Measurements from ENCODE around the gene SDR42E2. TPM values are rescaled to one million over a fixed set of nuclear protein-coding genes. Genes with fewer than 3 reads are reported as not detected.
"Not testable (repeated sequence)": the region's sequence is repeated elsewhere in the genome, so short reads cannot be mapped to it uniquely, and the experiment has no call there.

SDR42E2 gene
- total and polyA plus RNA-seq, 2 of the 4 experiments (the other 2 are of a cell fraction), result not detected

GRCh38 chr16:22171953-22172352 is 9.6 kb downstream of the SDR42E2 start:
- Histone ChIP-seq H2AK5ac (ENCODE audit: low read depth, low read length) (no peak overlapping the region), H2BK5ac (ENCODE audit: low read depth, low read length, poor library complexity, severe bottlenecking) (no peak overlapping the region), H3K4me2 (ENCODE audit: low read depth, low read length) (no peak overlapping the region), H3K9ac (ENCODE audit: low read depth, low read length) (no peak overlapping the region), H3K9me1 (ENCODE audit: insufficient read depth, low read length) (no peaks in the 10 kb centered on the region), H2BK15ac (ENCODE audit: low read depth, low read length) (no peak overlapping the region), H2AFZ (replicated peaks; ENCODE audit: low read length, poor library complexity) (no peak overlapping the region), H3K36me3 (ENCODE audit: control insufficient read depth, insufficient read depth, low read length) (no peaks in the 10 kb centered on the region), H3K79me1 (ENCODE audit: low read depth in 1 of 2, low read length in 2 of 2) (no peaks in the 10 kb centered on the region), H3K9me3 (ENCODE audit: control insufficient read depth, insufficient read depth, low read length) (no peaks in the 10 kb centered on the region), H4K91ac (ENCODE audit: insufficient read depth, low read depth, low read length) (no peak overlapping the region), H3K4ac (ENCODE audit: low read depth, low read length) (no peak overlapping the region), H4K20me1 (ENCODE audit: insufficient read depth, low read length) (no peaks in the 10 kb centered on the region), H3K14ac (replicated peaks; ENCODE audit: low read depth, low read length) (no peak overlapping the region), H3K56ac (ENCODE audit: extremely low read depth, insufficient read depth, low read length) (no peak overlapping the region), H3K23ac (ENCODE audit: low read depth, low read length) (no peak overlapping the region), H2BK120ac (ENCODE audit: low read depth, low read length) (no peak overlapping the region), H2BK20ac (ENCODE audit: low read depth, low read length) (no peak overlapping the region), H4K8ac (ENCODE audit: low read depth in 2 of 2, low read length in 2 of 2) (no peak overlapping the region), H3K4me1 (ENCODE audit: control insufficient read depth, insufficient read depth, low read length) (no peaks in the 10 kb centered on the region), H3K18ac (ENCODE audit: low read depth, low read length) (no peak overlapping the region), H3K27ac (ENCODE audit: insufficient read depth, low read length) (no peak overlapping the region), H4K5ac (ENCODE audit: low read depth, low read length) (no peak overlapping the region), H2AK9ac (replicated peaks; ENCODE audit: low read depth, low read length, poor library complexity) (no peak overlapping the region), H3K27me3 (ENCODE audit: control insufficient read depth, insufficient read depth, low read length) (peaks cover 9% of the 10 kb centered on the region; the same call in 1 of the 2 replicates), H3K4me3 (ENCODE audit: insufficient read depth, low read depth, low read length) (no peak overlapping the region)
- TF ChIP-seq CEBPB (IDR thresholded peaks at IDR 0.05; ENCODE audit: low read depth, low read length) (no peak), CTCF (conservative IDR thresholded peaks at IDR 0.05; ENCODE audit: low read depth, low read length) (no peak), CHD1 (IDR thresholded peaks at IDR 0.05; ENCODE audit: low read depth, low read length) (no peak), RAD21 (IDR thresholded peaks at IDR 0.05; ENCODE audit: low read length) (no peak), RCOR1 (IDR thresholded peaks at IDR 0.05; ENCODE audit: insufficient replicate concordance, low read length) (no peak)
- in situ Hi-C loops (cut with MboI; ENCODE audit: low sequenced_read_pairs), result no loop called here
- CTCF ChIA-PET, result interaction anchor here (1.4 kb wide), 1 partner anchor 16 kb away, joined by 3 read pairs; no protein-coding TSS in a partner anchor
- POLR2A ChIA-PET (ENCODE audit: unreplicated experiment), result no interaction called here
- 93% methylated on average over 3 of the region's 6 CpGs; no CpG with 5 or more reads in 1 of the 2 experiments for WGBS, 2 experiments (ENCODE audit: extremely low coverage in 2 of 2, insufficient read length in 1 of 2)
- intact Hi-C loops (cut with micrococcal nuclease), result no loop called here
- DNase-seq (no peak), ATAC-seq (ENCODE audit: low read depth) (no peak)
- no TSS peak for BruUV-seq (replicated peaks)
- dilution Hi-C loops (cut with HindIII; ENCODE audit: low sequenced_read_pairs, unreplicated experiment), result no loop called here

GRCh38 chr16:22172642-22173041 is 10.3 kb downstream of the SDR42E2 start:
- CTCF ChIA-PET, result interaction anchor here (1.4 kb wide), 1 partner anchor 16 kb away, joined by 3 read pairs; no protein-coding TSS in a partner anchor
- dilution Hi-C loops (cut with HindIII; ENCODE audit: low sequenced_read_pairs, unreplicated experiment), result not testable (repeated sequence)

More at GRCh38 chr16:22172642-22173041, 10.3 kb downstream of the SDR42E2 start:
- H2AFZ ChIP-seq (replicated peaks; ENCODE audit: low read length, poor library complexity); H3K36me3 ChIP-seq (ENCODE audit: control insufficient read depth, insufficient read depth, low read length); H4K91ac ChIP-seq (ENCODE audit: insufficient read depth, low read depth, low read length); H3K14ac ChIP-seq (replicated peaks; ENCODE audit: low read depth, low read length); H2AK9ac ChIP-seq (replicated peaks; ENCODE audit: low read depth, low read length, poor library complexity); H3K27ac ChIP-seq (ENCODE audit: insufficient read depth, low read length); H3K4me1 ChIP-seq (ENCODE audit: control insufficient read depth, insufficient read depth, low read length); H3K9me3 ChIP-seq (ENCODE audit: control insufficient read depth, insufficient read depth, low read length); in situ Hi-C loops (cut with MboI; ENCODE audit: low sequenced_read_pairs); DNase-seq; H3K4me3 ChIP-seq (ENCODE audit: insufficient read depth, low read depth, low read length); H4K20me1 ChIP-seq (ENCODE audit: insufficient read depth, low read length); BruUV-seq (replicated peaks); POLR2A ChIA-PET (ENCODE audit: unreplicated experiment); H2BK120ac ChIP-seq (ENCODE audit: low read depth, low read length); H3K18ac ChIP-seq (ENCODE audit: low read depth, low read length); H4K5ac ChIP-seq (ENCODE audit: low read depth, low read length); H3K27me3 ChIP-seq (ENCODE audit: control insufficient read depth, insufficient read depth, low read length); H3K4ac ChIP-seq (ENCODE audit: low read depth, low read length); H3K4me2 ChIP-seq (ENCODE audit: low read depth, low read length); H3K79me1 ChIP-seq (ENCODE audit: low read depth in 1 of 2, low read length in 2 of 2); H3K9ac ChIP-seq (ENCODE audit: low read depth, low read length); H3K23ac ChIP-seq (ENCODE audit: low read depth, low read length); H3K56ac ChIP-seq (ENCODE audit: extremely low read depth, insufficient read depth, low read length); H3K9me1 ChIP-seq (ENCODE audit: insufficient read depth, low read length); H2BK15ac ChIP-seq (ENCODE audit: low read depth, low read length); H2BK20ac ChIP-seq (ENCODE audit: low read depth, low read length); H2BK5ac ChIP-seq (ENCODE audit: low read depth, low read length, poor library complexity, severe bottlenecking); ATAC-seq (ENCODE audit: low read depth); H2AK5ac ChIP-seq (ENCODE audit: low read depth, low read length); H4K8ac ChIP-seq (ENCODE audit: low read depth in 2 of 2, low read length in 2 of 2); intact Hi-C loops (cut with micrococcal nuclease): not testable (repeated sequence)
- WGBS, 2 experiments (ENCODE audit: extremely low coverage in 2 of 2, insufficient read length in 1 of 2), result no CpG with 5 or more reads among the region's 1 CpG

Measured in IMR-90 (cell line).